NCI-H2107 treated with DMSO at 0.1 percent for 48 hours (cell line): ENCODE results near the gene NUDC.

Source experiments
- DNase-seq: peaks from one replicate; lab custom pipeline; 2025; ENCODE audit not compliant: unreplicated experiment; lab: John Stamatoyannopoulos, UW

NUDC gene

GRCh38 chr1:26950602-26951001, 29.1 kb downstream of the NUDC start:
- no peak for DNase-seq

GRCh38 chr1:26951216-26951615, 29.7 kb downstream of the NUDC start:
- DNase-seq = no peak

- DNase-seq = no peak
Measured at GRCh38 chr1:26951821-26952497, 30.4 kb downstream of the NUDC start.

- DNase-seq = no peak
Measured at GRCh38 chr1:26953374-26953773, 31.8 kb downstream of the NUDC start.

- no peak for DNase-seq
Measured at GRCh38 chr1:26956321-26956720, 34.8 kb downstream of the NUDC start.

GRCh38 chr1:26957306-26957705, 35.8 kb downstream of the NUDC start:
- no peak for DNase-seq

- no peak for DNase-seq
Measured at GRCh38 chr1:26959270-26959669, 37.7 kb downstream of the NUDC start.

- peak; percentile 52 for DNase-seq
Measured at GRCh38 chr1:26959722-26960624, 38.4 kb downstream of the NUDC start, which contains the start of gene KDF1. Gene KDF1 (minus strand): TSS chr1:26960468. CDS start chr1:26952380, 8,088 bp downstream.

GRCh38 chr1:26960625-26960966, 39.1 kb downstream of the NUDC start:
- DNase-seq = no peak

GRCh38 chr1:26961826-26962225, 40.3 kb downstream of the NUDC start:
- no peak for DNase-seq

GRCh38 chr1:26965213-26965612, 43.7 kb downstream of the NUDC start:
- no peak for DNase-seq

GRCh38 chr1:26965628-26966027, 44.1 kb downstream of the NUDC start:
- DNase-seq = no peak

- DNase-seq = no peak
Measured at GRCh38 chr1:26970810-26971209, 49.3 kb downstream of the NUDC start.

GRCh38 chr1:26971590-26971989, 50.0 kb downstream of the NUDC start:
- no peak for DNase-seq

GRCh38 chr1:26972390-26972789, 50.8 kb downstream of the NUDC start:
- no peak for DNase-seq

GRCh38 chr1:26972821-26973220, 51.3 kb downstream of the NUDC start:
- no peak for DNase-seq

GRCh38 chr1:26976621-26977510, 55.3 kb downstream of the NUDC start:
- DNase-seq = no peak

- DNase-seq = no peak
Measured at GRCh38 chr1:26978901-26979300, 57.4 kb downstream of the NUDC start.

GRCh38 chr1:26981146-26981846, 59.8 kb downstream of the NUDC start:
- DNase-seq = no peak

GRCh38 chr1:26983863-26984262, 62.3 kb downstream of the NUDC start:
- DNase-seq = no peak

GRCh38 chr1:26984291-26984690, 62.7 kb downstream of the NUDC start:
- no peak for DNase-seq
